Sigmoid colon (tissue), 3 donors: ENCODE measurements around the gene MPV17L2.

Experiments
- POLR2A ChIP-seq, 2 donors: fragments of 450-650 bp; IDR thresholded peaks; one replicate each; pipeline ENCODE4 v1.6.1; 2016; ENCODE audit warnings: antibody characterized with exemption in 2 of 2, mild to moderate bottlenecking in 2 of 2, moderate library complexity in 2 of 2
- TF ChIP-seq, protein P1 (sequence below), 4 experiments: fragments of 450-650 bp in 3 of 4; fragments of 200-600 bp in 1 of 4; IDR thresholded peaks; one replicate each; pipeline ENCODE4 v1.5.1; 2016 to 2019; ENCODE audit warnings: antibody characterized with exemption in 4 of 4, mild to moderate bottlenecking in 3 of 4, moderate library complexity in 2 of 4

DNA sequence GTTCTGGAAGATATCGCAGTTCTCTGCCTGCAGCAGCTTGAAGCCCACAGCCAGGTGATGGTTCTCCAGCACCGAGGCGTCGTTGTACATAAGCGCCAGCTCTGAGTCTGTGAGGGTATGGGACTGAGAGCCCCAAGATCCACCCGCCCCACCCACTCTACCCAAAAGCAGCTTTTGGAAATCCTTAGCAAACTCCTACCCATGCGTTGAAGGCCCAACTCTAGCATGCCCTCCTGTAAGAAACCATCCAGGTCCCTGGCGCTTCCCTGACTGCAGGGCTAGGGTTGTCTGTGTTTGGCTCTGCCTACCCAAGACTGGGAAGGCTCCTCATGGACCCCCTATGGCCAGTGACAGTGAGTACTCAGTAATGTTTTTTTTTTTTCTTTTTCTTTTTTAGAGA lies 23.8 kb downstream of the MPV17L2 start:
- TF ChIP-seq, protein P1, sequence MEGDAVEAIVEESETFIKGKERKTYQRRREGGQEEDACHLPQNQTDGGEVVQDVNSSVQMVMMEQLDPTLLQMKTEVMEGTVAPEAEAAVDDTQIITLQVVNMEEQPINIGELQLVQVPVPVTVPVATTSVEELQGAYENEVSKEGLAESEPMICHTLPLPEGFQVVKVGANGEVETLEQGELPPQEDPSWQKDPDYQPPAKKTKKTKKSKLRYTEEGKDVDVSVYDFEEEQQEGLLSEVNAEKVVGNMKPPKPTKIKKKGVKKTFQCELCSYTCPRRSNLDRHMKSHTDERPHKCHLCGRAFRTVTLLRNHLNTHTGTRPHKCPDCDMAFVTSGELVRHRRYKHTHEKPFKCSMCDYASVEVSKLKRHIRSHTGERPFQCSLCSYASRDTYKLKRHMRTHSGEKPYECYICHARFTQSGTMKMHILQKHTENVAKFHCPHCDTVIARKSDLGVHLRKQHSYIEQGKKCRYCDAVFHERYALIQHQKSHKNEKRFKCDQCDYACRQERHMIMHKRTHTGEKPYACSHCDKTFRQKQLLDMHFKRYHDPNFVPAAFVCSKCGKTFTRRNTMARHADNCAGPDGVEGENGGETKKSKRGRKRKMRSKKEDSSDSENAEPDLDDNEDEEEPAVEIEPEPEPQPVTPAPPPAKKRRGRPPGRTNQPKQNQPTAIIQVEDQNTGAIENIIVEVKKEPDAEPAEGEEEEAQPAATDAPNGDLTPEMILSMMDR (IDR thresholded peaks at IDR 0.05) = no peak
- TF ChIP-seq POLR2A (IDR thresholded peaks at IDR 0.05) = no peak
